ENCODE results near the gene STX7.

- TF ChIP-seq POLR2A (IDR thresholded peaks at IDR 0.05) (no peak), CTCF (IDR thresholded peaks at IDR 0.05) (no peak)
These were observed 102.1 kb downstream of the STX7 start for GRCh38 chr6:132410830-132411229.
